ENCODE data around the gene R3HDM2. TPM values are rescaled to one million over a fixed set of nuclear protein-coding genes. Genes with fewer than 3 reads are reported as not detected.
A peak's percentile ranks its signal among the peaks of the same experiment; 100 is the strongest.

Gene R3HDM2
- total and polyA plus RNA-seq, 2 donors (not counting 1 experiment from before 2014, with no cell fraction given): 21.3 to 22.8 TPM

- peak overlapping the region in 1 of 4 experiments; percentile 33 for H3K4me3 ChIP-seq (replicated peaks in 1 of 4; ENCODE audit: control extremely low read depth in 1 of 4, insufficient read depth in 1 of 4, low read depth in 3 of 4, low read length in 4 of 4)
- no peak overlapping the region for H3K27ac ChIP-seq (ENCODE audit: insufficient read depth, low read length)
- H3K79me2 ChIP-seq (ENCODE audit: control insufficient read depth, insufficient read depth, low read length): no peaks in the 10 kb centered on the region
- H3K4me2 ChIP-seq (ENCODE audit: extremely low read depth, insufficient read depth, low read length): peak overlapping the region; percentile 79
- TF ChIP-seq EZH2 (IDR thresholded peaks at IDR 0.05; ENCODE audit: low read length, missing control alignments): no peak
- TF ChIP-seq, protein P1, sequence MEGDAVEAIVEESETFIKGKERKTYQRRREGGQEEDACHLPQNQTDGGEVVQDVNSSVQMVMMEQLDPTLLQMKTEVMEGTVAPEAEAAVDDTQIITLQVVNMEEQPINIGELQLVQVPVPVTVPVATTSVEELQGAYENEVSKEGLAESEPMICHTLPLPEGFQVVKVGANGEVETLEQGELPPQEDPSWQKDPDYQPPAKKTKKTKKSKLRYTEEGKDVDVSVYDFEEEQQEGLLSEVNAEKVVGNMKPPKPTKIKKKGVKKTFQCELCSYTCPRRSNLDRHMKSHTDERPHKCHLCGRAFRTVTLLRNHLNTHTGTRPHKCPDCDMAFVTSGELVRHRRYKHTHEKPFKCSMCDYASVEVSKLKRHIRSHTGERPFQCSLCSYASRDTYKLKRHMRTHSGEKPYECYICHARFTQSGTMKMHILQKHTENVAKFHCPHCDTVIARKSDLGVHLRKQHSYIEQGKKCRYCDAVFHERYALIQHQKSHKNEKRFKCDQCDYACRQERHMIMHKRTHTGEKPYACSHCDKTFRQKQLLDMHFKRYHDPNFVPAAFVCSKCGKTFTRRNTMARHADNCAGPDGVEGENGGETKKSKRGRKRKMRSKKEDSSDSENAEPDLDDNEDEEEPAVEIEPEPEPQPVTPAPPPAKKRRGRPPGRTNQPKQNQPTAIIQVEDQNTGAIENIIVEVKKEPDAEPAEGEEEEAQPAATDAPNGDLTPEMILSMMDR (conservative IDR thresholded peaks at IDR 0.05 in 1 of 2, IDR thresholded peaks at IDR 0.05 in 1 of 2; ENCODE audit: low read depth in 1 of 2, low read length in 2 of 2): no peak
- H3K27me3 ChIP-seq (ENCODE audit: control insufficient read depth, insufficient read depth, low read length): peaks cover 63% of the 10 kb centered on the region
- H3K36me3 ChIP-seq (ENCODE audit: control insufficient read depth, insufficient read depth, low read length): no peaks in the 10 kb centered on the region
- no peaks in the 10 kb centered on the region for H4K20me1 ChIP-seq (ENCODE audit: control insufficient read depth, extremely low read depth, insufficient read depth, low read length)
- no peak overlapping the region for H2AFZ ChIP-seq (ENCODE audit: low read length)
- no peaks in the 10 kb centered on the region for H3K9me3 ChIP-seq (ENCODE audit: control insufficient read depth, insufficient read depth, low read depth, low read length)
- no peak for DNase-seq (ENCODE audit: low read depth in 2 of 2)
- no peaks in the 10 kb centered on the region for H3K4me1 ChIP-seq (ENCODE audit: control insufficient read depth, extremely low read depth, insufficient read depth, low read length)
- no peak overlapping the region for H3K9ac ChIP-seq (ENCODE audit: insufficient read depth, low read length)
These were observed 45.5 kb upstream of the R3HDM2 start for GRCh38 chr12:57476162-57476992.

DNA sequence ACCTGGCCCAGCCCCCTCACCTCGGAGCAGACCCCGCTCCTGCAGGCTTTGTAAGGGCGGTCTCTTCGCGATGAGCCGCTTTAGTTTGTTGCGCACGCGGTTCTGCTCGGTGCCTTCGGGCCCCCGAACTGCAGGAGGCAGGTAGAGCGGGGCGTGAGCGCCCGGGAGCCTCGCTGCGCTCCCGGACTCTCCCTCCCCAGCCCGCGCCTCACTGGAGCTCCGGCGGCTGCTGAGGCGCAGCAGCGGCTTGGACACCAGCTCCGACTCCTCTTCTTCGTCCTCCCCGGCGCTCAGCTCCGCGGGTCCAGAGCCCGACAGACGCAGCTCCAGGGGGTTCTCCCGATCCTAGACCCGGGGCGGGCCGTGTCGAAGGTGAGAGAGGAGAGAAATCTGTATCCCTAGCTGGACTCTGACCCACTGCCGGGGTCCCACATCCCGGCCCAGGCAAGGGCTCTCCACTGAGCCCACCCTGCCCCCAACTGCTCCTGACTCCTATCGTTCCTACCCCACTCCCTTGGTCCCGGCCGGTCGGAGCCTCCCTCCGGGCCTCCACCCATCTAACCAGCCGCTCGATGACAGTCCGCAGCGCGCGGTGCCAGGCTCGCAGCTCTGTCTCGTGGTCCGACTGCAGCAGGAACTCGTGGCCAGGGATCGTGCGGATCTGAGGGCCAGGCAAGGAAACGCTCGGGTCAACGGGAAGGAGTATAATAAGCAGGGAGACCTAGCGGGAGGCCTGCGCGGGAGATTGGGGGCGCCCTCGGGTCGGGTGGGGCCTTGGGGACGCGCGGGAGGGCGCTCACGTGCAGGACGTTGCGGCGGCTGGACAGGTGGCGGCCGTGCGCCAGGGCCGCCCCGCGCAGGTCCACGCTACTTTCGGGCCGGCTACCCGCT, 44.7 kb upstream of the R3HDM2 start:
- Histone ChIP-seq H3K9me3 (ENCODE audit: control insufficient read depth, insufficient read depth, low read depth, low read length) (no peaks in the 10 kb centered on the region), H3K27ac (ENCODE audit: insufficient read depth, low read length) (no peak overlapping the region), H4K20me1 (ENCODE audit: control insufficient read depth, extremely low read depth, insufficient read depth, low read length) (no peaks in the 10 kb centered on the region), H3K27me3 (ENCODE audit: control insufficient read depth, insufficient read depth, low read length) (peaks cover 59% of the 10 kb centered on the region), H3K4me2 (ENCODE audit: extremely low read depth, insufficient read depth, low read length) (peak overlapping the region; percentile 79), H3K4me3 (replicated peaks in 1 of 4; ENCODE audit: control extremely low read depth in 1 of 4, insufficient read depth in 1 of 4, low read depth in 3 of 4, low read length in 4 of 4) (peak overlapping the region in 1 of 4 experiments; percentile 33), H2AFZ (ENCODE audit: low read length) (no peak overlapping the region), H3K9ac (ENCODE audit: insufficient read depth, low read length) (no peak overlapping the region), H3K36me3 (ENCODE audit: control insufficient read depth, insufficient read depth, low read length) (no peaks in the 10 kb centered on the region), H3K4me1 (ENCODE audit: control insufficient read depth, extremely low read depth, insufficient read depth, low read length) (no peaks in the 10 kb centered on the region), H3K79me2 (ENCODE audit: control insufficient read depth, insufficient read depth, low read length) (no peaks in the 10 kb centered on the region)
- TF ChIP-seq, protein P1 (conservative IDR thresholded peaks at IDR 0.05 in 1 of 2, IDR thresholded peaks at IDR 0.05 in 1 of 2; ENCODE audit: low read depth in 1 of 2, low read length in 2 of 2): no peak
- TF ChIP-seq EZH2 (IDR thresholded peaks at IDR 0.05; ENCODE audit: low read length, missing control alignments): peak; percentile 58
- DNase-seq (ENCODE audit: low read depth in 2 of 2): peak in 1 of 2 donors; percentile 26

DNA sequence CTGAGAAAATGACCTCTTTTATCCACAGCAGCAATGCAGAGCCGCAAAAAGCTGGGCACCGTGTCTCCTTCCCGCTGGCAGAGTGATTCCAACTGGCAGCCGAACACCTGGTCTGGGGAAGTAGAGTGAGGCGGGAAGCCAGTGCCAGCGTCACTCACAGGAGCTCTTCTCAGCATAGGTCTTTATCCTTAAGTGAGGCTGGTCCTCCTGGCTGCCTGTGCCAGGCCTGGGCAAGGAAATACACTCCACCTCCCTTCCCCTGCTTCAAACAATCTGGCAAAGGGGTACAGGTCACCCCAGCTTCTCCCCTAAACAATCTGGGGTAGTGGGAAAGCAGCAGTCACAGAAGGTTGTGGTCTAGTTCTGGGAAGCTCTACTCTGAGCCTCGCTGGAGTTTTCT, 44.0 kb upstream of the R3HDM2 start:
- no peak overlapping the region for H3K4me2 ChIP-seq (ENCODE audit: extremely low read depth, insufficient read depth, low read length)
- H3K36me3 ChIP-seq (ENCODE audit: control insufficient read depth, insufficient read depth, low read length): no peaks in the 10 kb centered on the region
- H3K9me3 ChIP-seq (ENCODE audit: control insufficient read depth, insufficient read depth, low read depth, low read length): no peaks in the 10 kb centered on the region
- no peaks in the 10 kb centered on the region for H4K20me1 ChIP-seq (ENCODE audit: control insufficient read depth, extremely low read depth, insufficient read depth, low read length)
- no peak for DNase-seq (ENCODE audit: low read depth in 2 of 2)
- no peak overlapping the region for H3K9ac ChIP-seq (ENCODE audit: insufficient read depth, low read length)
- no peaks in the 10 kb centered on the region for H3K4me1 ChIP-seq (ENCODE audit: control insufficient read depth, extremely low read depth, insufficient read depth, low read length)
- no peak overlapping the region for H2AFZ ChIP-seq (ENCODE audit: low read length)
- peaks cover 54% of the 10 kb centered on the region for H3K27me3 ChIP-seq (ENCODE audit: control insufficient read depth, insufficient read depth, low read length)
- no peaks in the 10 kb centered on the region for H3K79me2 ChIP-seq (ENCODE audit: control insufficient read depth, insufficient read depth, low read length)
- TF ChIP-seq, protein P1 (conservative IDR thresholded peaks at IDR 0.05 in 1 of 2, IDR thresholded peaks at IDR 0.05 in 1 of 2; ENCODE audit: low read depth in 1 of 2, low read length in 2 of 2): no peak
- peak; percentile 68 for TF ChIP-seq EZH2 (IDR thresholded peaks at IDR 0.05; ENCODE audit: low read length, missing control alignments)
- H3K27ac ChIP-seq (ENCODE audit: insufficient read depth, low read length): no peak overlapping the region
- H3K4me3 ChIP-seq (replicated peaks in 1 of 4; ENCODE audit: control extremely low read depth in 1 of 4, insufficient read depth in 1 of 4, low read depth in 3 of 4, low read length in 4 of 4): no peak overlapping the region

Data from fibroblast of lung (primary cell).